Right lobe of liver (tissue), 4 donors: Measurements from ENCODE around the gene PHC3.

Experiments
- POLR2A ChIP-seq: fragments of 450-650 bp; IDR thresholded peaks from one replicate; pipeline ENCODE4 v1.6.1; 2017; ENCODE audit warnings: antibody characterized with exemption, mild to moderate bottlenecking
- TF ChIP-seq, protein P1 (sequence below), 4 donors: fragments of 200-600 bp in 3 of 4; fragments of 450-650 bp in 1 of 4; IDR thresholded peaks; one replicate each; pipeline versions ENCODE4 v1.5.1 to v1.8.0; 2016 to 2022; ENCODE audit warnings: antibody characterized with exemption in 4 of 4, mild to moderate bottlenecking in 2 of 4
- donor health status: DM: no; HTN: no; CAD: no.
- donor health status: DM: no; HTN: no; CAD: no.
- donor health status: DM: no; HTN: yes; CAD: no.

DNA sequence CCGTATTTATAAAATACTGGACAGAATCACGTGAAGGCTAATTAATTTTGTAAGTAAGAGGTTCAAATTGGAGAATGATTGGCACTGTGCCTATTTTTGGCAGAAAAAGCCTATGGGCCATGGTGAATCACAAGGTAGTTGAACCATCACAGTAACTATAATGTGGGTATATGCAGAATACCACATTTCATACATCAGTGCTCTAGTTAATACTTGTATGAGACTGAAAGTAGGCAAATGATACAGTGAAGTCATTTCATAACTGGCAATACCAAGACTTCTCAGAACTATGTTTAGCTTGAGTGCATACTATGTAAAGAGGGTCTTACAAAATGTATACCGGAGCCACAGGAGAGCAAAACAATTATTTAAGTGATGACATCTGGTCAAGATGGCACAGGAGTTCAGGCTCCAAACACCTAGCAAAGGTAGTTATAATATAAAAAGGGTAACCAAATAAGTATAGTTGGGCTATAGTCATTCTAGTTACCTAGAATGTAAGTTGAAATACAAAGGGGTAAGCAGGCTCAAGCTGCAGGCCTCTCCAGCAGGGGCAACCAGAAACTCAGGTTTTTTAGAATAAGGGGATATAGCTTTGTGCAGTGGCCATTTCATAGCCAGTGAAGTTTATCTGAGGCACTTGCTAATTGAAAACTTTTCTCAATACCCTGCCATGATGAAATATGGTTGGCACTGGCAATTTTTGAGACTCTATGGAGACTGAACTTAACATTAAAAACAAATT lies 124.7 kb downstream of the PHC3 start:
- TF ChIP-seq, protein P1, sequence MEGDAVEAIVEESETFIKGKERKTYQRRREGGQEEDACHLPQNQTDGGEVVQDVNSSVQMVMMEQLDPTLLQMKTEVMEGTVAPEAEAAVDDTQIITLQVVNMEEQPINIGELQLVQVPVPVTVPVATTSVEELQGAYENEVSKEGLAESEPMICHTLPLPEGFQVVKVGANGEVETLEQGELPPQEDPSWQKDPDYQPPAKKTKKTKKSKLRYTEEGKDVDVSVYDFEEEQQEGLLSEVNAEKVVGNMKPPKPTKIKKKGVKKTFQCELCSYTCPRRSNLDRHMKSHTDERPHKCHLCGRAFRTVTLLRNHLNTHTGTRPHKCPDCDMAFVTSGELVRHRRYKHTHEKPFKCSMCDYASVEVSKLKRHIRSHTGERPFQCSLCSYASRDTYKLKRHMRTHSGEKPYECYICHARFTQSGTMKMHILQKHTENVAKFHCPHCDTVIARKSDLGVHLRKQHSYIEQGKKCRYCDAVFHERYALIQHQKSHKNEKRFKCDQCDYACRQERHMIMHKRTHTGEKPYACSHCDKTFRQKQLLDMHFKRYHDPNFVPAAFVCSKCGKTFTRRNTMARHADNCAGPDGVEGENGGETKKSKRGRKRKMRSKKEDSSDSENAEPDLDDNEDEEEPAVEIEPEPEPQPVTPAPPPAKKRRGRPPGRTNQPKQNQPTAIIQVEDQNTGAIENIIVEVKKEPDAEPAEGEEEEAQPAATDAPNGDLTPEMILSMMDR (IDR thresholded peaks at IDR 0.05) = no peak
- no peak for TF ChIP-seq POLR2A
